Epithelial cell of proximal tubule (primary cell): ENCODE data around the gene IQSEC1. TPM values are rescaled to one million over a fixed set of nuclear protein-coding genes. Genes with fewer than 3 reads are reported as not detected.

Experiments used
- DNase-seq: peaks from one replicate; pipeline ENCODE4 v3.0.0-alpha.2; 2011; ENCODE audit warnings: low read depth
- H3K4me3 ChIP-seq: 2 replicates; pipeline ENCODE4 v1.5.1; 2011; ENCODE audit warnings: low read depth, mild to moderate bottlenecking, low read length
- total RNA-seq: library from RNA; depleted of rRNA; stranded (reverse); fragments of >200 nt; gene quantifications from 2 replicates; pipeline ENCODE4 v1.2.3, GENCODE V29; 2015
- TF ChIP-seq, protein P1 (sequence below): conservative IDR thresholded peaks from 2 replicates; pipeline ENCODE4 v1.5.1; 2012; ENCODE audit warnings: low read depth, mild to moderate bottlenecking, low read length

The IQSEC1 gene
- total RNA-seq, 1 donor from 2014 or later: 8.8 TPM

DNA sequence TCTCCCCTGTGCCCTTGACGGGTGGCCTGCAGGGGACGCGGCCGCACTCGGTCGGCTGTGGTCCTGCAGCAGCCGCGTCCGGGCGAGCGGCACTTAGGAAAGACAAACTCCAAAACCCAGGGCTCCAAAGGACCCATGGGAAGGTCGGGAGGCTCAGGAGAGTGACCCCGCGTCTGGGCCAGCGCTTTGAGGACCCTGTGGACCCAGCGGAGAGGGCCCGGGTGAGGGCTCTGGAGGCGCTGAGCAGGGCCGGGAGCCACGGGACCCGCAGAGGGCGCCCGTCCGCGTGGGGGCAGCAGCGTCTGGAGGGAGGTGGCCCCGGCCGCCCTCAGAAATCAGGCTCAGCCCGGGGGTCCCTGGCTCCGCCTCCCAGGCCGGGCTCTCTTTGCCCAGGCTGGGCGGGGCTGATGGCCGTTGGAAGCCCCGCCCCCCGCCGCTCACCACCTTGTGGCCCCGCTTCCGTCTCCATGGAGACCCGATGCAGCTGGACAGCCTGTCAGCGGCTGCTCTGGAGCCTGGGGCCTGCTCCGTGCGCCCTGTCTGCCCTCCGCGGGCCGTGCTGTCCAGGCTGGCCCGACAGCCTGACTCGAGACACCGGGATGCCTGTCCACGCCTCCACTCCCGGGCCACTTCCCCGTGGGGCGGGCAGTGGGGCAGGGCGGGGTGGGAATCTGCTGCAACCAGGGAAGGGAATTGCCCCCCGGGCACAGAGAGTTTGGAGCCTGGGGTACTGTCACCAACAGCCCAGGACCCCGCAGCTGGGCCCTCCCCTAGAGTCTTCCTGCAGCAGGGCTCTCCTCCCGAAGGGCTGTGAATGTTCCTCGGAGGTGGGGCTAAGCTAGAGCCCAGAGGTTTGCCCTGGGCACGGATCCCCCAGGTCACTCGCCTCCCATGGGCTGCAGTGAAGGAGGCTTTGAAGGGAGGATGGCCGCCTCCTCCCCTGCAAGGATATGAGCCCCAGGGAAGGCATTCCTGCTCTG is 197.1 kb downstream of the IQSEC1 start:
- TF ChIP-seq, protein P1, sequence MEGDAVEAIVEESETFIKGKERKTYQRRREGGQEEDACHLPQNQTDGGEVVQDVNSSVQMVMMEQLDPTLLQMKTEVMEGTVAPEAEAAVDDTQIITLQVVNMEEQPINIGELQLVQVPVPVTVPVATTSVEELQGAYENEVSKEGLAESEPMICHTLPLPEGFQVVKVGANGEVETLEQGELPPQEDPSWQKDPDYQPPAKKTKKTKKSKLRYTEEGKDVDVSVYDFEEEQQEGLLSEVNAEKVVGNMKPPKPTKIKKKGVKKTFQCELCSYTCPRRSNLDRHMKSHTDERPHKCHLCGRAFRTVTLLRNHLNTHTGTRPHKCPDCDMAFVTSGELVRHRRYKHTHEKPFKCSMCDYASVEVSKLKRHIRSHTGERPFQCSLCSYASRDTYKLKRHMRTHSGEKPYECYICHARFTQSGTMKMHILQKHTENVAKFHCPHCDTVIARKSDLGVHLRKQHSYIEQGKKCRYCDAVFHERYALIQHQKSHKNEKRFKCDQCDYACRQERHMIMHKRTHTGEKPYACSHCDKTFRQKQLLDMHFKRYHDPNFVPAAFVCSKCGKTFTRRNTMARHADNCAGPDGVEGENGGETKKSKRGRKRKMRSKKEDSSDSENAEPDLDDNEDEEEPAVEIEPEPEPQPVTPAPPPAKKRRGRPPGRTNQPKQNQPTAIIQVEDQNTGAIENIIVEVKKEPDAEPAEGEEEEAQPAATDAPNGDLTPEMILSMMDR: peak; percentile 27
- no peak for DNase-seq
- no peak overlapping the region for H3K4me3 ChIP-seq

GRCh38 chr3:12871404-12871983 is 201.7 kb downstream of the IQSEC1 start:
- no peak for DNase-seq
- H3K4me3 ChIP-seq: no peak overlapping the region
- TF ChIP-seq, protein P1: no peak

GRCh38 chr3:12870942-12871341 is 202.3 kb downstream of the IQSEC1 start:
- TF ChIP-seq, protein P1: no peak
- H3K4me3 ChIP-seq: no peak overlapping the region
- DNase-seq: no peak

DNA sequence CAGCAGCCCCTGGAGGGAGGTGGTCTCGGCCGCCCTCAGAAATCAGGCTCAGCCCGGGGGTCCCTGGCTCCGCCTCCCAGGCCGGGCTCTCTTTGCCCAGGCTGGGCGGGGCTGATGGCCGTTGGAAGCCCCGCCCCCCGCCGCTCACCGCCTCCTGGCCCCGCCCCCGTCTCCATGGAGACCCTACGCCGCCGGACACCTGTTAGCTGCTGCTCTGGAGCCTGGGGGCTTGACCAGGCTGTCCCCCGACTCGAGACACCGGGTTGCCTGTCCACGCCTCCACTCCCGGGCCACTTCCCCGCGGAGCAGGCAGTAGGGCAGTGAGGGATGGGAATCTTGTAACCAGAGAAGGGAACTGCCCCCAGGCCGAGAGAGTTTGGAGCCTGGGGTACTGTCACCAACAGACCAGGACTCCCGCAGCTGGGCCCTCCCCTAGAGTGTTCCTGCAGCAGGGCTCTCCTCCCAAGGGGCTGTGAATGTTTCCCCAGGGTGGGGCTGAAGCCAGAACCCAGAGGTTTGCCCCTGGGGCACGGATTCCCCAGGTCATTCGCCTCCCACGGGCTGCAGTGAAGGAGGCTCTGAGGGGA is 204.1 kb downstream of the IQSEC1 start:
- peak overlapping the region; percentile 19 for H3K4me3 ChIP-seq
- DNase-seq: no peak
- TF ChIP-seq, protein P1: no peak

DNA sequence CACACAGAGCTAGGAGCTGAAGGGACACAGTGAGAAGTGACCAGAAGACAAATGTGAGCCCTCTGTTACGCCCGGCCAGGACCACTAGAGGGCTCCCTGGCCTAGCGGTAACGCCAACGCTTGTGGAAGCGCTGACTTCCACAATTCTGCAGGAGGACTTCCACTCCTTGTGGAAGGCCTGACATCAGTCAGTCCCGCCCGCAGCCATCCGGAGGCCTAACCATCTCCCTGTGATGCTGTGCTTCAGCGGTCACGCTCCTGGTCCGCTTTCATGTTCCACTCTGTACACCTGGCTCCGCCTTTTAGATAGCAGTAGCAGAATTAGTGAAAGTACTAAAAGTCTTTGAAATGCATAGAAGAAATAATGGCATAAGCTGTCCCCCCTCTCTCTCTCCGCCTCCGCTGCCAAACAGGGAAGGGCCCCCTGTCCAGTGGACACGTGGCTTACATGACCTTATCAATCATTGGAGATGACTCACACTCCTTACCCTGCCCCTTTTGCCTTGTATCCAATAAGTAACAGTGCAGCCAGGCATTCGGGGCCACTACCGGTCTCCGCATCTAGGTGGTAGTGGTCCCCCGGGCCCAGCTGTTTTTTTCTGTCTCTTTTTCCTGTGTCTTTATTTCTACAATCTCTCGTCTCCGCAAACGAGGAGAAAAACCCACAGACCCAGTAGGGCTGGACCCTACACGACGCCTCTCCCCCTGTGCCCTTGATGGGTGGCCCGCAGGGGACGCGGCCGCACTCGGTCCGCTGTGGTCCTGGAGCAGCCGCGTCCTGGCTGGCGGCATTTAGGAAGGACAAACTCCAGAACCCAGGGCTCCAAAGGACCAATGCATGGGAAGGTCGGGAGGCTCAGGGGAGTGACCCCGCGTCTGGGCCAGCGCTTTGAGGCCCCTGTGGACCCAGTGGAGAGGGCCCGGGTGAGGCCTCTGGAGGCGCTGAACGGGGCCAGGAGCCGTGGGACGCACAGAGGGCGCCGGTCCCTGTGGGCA is 204.9 kb downstream of the IQSEC1 start:
- TF ChIP-seq, protein P1: peak; percentile 90
- peak; percentile 20 for DNase-seq
- H3K4me3 ChIP-seq: peak overlapping the region; percentile 19

GRCh38 chr3:12866836-12867235 is 206.4 kb downstream of the IQSEC1 start:
- no peak for DNase-seq
- TF ChIP-seq, protein P1: no peak
- H3K4me3 ChIP-seq: no peak overlapping the region
